Panc1 (cell line): ENCODE measurements around the gene GPR65.
"Not testable (repeated sequence)": the region's sequence is repeated elsewhere in the genome, so short reads cannot be mapped to it uniquely, and the experiment has no call there.

Source experiments
- CTCF ChIP-seq: fragments of 450-650 bp; IDR thresholded peaks from 2 replicates; pipeline ENCODE4 v1.5.1; 2017; ENCODE audit warnings: mild to moderate bottlenecking
- POLR2AphosphoS5 ChIP-seq: IDR thresholded peaks from 2 replicates; pipeline ENCODE4 v1.6.1; 2012; ENCODE audit warnings: mild to moderate bottlenecking, low read depth, low read length, moderate library complexity
- SIN3A ChIP-seq: IDR thresholded peaks from 2 replicates; pipeline ENCODE4 v1.6.1; 2012; ENCODE audit warnings: low read depth, mild to moderate bottlenecking, low read length, moderate library complexity, borderline replicate concordance; ENCODE audit not compliant: insufficient read depth
- TF ChIP-seq, protein P1 (sequence below), 2 experiments: IDR thresholded peaks; 2 replicates each; pipeline ENCODE4 v1.6.1; 2011 to 2012; ENCODE audit warnings: low read depth in 2 of 2, control low read depth in 1 of 2, low read length in 1 of 2, mild to moderate bottlenecking in 1 of 2, moderate library complexity in 1 of 2; ENCODE audit not compliant: insufficient read depth in 1 of 2

DNA sequence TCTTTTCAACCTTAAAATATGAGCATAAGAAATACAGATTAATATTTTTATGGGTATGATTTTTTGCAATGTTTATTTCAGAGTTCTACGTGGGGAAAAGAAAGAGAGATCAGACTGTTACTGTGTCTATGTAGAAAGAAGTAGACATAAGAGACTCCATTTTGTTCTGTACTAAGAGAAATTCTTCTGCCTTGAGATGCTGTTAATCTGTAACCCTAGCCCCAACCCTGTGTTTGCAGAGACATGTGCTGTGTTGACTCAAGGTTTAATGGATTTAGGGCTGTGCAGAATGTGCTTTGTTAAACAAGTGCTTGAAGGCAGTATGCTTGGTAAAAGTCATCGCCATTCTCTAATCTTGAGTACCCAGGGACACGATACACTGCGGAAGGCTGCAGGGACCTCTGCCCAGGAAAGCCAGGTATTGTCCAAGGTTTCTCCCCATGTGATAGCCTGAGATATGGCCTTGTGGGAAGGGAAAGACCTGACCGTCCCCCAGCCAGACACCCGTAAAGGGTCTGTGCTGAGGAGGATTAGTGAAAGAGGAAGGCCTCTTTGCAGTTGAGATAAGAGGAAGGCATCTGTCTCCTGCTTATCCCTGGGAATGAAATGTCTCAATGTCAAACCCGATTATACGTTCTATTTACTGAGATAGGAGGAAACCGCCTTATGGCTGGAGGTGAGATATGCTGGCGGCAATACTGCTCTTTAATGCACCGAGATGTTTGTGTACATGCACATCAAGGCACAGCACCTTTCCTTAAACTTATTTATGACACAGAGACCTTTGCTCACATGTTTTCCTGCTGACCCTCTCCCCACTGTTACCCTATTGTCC, 19.5 kb downstream of the GPR65 start:
- TF ChIP-seq SIN3A, CTCF, POLR2AphosphoS5: not testable (repeated sequence)
- TF ChIP-seq, protein P1, sequence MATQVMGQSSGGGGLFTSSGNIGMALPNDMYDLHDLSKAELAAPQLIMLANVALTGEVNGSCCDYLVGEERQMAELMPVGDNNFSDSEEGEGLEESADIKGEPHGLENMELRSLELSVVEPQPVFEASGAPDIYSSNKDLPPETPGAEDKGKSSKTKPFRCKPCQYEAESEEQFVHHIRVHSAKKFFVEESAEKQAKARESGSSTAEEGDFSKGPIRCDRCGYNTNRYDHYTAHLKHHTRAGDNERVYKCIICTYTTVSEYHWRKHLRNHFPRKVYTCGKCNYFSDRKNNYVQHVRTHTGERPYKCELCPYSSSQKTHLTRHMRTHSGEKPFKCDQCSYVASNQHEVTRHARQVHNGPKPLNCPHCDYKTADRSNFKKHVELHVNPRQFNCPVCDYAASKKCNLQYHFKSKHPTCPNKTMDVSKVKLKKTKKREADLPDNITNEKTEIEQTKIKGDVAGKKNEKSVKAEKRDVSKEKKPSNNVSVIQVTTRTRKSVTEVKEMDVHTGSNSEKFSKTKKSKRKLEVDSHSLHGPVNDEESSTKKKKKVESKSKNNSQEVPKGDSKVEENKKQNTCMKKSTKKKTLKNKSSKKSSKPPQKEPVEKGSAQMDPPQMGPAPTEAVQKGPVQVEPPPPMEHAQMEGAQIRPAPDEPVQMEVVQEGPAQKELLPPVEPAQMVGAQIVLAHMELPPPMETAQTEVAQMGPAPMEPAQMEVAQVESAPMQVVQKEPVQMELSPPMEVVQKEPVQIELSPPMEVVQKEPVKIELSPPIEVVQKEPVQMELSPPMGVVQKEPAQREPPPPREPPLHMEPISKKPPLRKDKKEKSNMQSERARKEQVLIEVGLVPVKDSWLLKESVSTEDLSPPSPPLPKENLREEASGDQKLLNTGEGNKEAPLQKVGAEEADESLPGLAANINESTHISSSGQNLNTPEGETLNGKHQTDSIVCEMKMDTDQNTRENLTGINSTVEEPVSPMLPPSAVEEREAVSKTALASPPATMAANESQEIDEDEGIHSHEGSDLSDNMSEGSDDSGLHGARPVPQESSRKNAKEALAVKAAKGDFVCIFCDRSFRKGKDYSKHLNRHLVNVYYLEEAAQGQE (IDR thresholded peaks at IDR 0.05; ENCODE audit: insufficient read depth in 1 of 2, low read depth in 2 of 2, low read length in 1 of 2) = not testable (repeated sequence)
